AG20443 (cell line): Measurements from ENCODE around the gene CTR9.
"Not testable (repeated sequence)": the region's sequence is repeated elsewhere in the genome, so short reads cannot be mapped to it uniquely, and the experiment has no call there.

Experiments used
- DNase-seq: peaks from one replicate; pipeline ENCODE4 v3.0.0; 2012; ENCODE audit warnings: low spot score, mixed read lengths

CTR9 gene

GRCh38 chr11:10822491-10822890 is 71.4 kb downstream of the CTR9 start:
- DNase-seq, result not testable (repeated sequence)

GRCh38 chr11:10823152-10823579 is 72.1 kb downstream of the CTR9 start:
- DNase-seq, result no peak

DNA sequence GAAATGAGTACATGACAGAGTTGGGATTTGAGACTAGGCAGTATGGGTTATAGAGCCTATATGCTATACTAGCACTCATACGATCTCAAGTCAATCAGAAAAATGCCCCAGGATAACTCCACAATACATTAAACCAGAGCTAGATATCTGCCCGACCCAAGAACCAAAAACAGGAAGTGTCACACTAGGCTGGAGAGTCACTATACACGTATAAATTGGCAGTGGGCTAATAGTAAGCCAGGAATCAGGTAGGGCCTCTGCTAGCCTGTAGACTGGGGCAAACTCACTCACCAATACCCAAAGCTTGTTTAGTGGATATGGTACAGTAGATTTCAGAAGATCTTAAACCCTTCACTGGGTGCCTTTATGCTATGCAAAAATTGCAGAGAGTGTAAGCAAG is 73.8 kb downstream of the CTR9 start:
- DNase-seq, result no peak

GRCh38 chr11:10828402-10828801 is 77.4 kb downstream of the CTR9 start:
- DNase-seq, result no peak

DNA sequence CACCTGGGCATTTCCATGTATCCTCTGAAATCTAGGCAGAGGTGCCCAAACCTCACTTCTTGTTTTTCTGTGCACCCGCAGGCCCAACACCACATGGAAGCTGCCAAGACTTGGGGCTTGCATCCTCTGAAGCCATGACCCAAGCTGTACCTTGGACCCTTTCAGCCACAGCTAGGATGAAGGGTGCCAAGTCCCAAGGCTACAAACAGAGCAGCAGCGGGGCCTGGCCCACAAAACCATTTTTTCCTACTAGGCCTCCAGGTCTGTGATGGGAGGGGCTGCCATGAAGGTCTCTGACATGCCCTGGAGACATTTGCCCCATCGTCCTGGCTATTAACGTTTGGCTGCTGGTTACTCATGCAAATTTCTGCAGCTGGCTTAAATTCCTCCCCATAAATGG is 78.1 kb downstream of the CTR9 start:
- DNase-seq, result no peak
